Gastroesophageal sphincter (tissue), 4 donors: ENCODE data around the gene TSPAN32. TPM values are rescaled to one million over a fixed set of nuclear protein-coding genes. Genes with fewer than 3 reads are reported as not detected.

Experiments
- ATAC-seq: fragments of 150-250 bp; one replicate; pipeline ENCODE4 v1.9.1; 2016; ENCODE audit warnings: mild to moderate bottlenecking, moderate library complexity
- H3K27ac ChIP-seq, 4 donors: fragments of 200-600 bp; sonication (generic) in 3 of 4; 1 replicate in 3 of 4; 2 replicates in 1 of 4; pipeline ENCODE4 v1.5.1; 2016 to 2019
- H3K27me3 ChIP-seq: fragments of 200-600 bp; sonication (generic); one replicate; pipeline ENCODE4 v1.5.1; 2019
- H3K36me3 ChIP-seq, 2 donors: fragments of 200-600 bp; sonication (generic); one replicate each; pipeline ENCODE4 v1.5.1; 2019; ENCODE audit warnings: control low read depth in 1 of 2
- H3K4me1 ChIP-seq, 3 donors: fragments of 200-600 bp; sonication (generic); 1 replicate in 2 of 3; 2 replicates in 1 of 3; pipeline ENCODE4 v1.5.1; 2016 to 2019; ENCODE audit warnings: control low read depth in 2 of 3
- H3K4me3 ChIP-seq, 2 donors: fragments of 200-600 bp; sonication (generic); one replicate each; pipeline ENCODE4 v1.5.1; 2019; ENCODE audit warnings: mild to moderate bottlenecking in 1 of 2, moderate library complexity in 1 of 2
- H3K9me3 ChIP-seq, 3 donors: fragments of 200-600 bp; sonication (generic); one replicate each; pipeline ENCODE4 v1.5.1; 2017 to 2019; ENCODE audit warnings: control low read depth in 2 of 3
- CTCF ChIP-seq, 4 experiments: fragments of 200-600 bp in 2 of 4; fragments of 450-650 bp in 2 of 4; sonication (generic) in 1 of 4; IDR thresholded peaks; one replicate each; pipeline ENCODE4 v1.5.1; 2017 to 2019; ENCODE audit warnings: antibody characterized with exemption in 4 of 4, mild to moderate bottlenecking in 2 of 4, moderate library complexity in 2 of 4
- EP300 ChIP-seq: sonication (generic); formaldehyde crosslinking; IDR thresholded peaks from one replicate; pipeline ENCODE4 v1.6.1; 2017; ENCODE audit warnings: antibody characterized with exemption, mild to moderate bottlenecking
- POLR2A ChIP-seq, 2 donors: fragments of 450-650 bp; IDR thresholded peaks; one replicate each; pipeline ENCODE4 v1.6.1; 2017; ENCODE audit warnings: antibody characterized with exemption in 2 of 2, mild to moderate bottlenecking in 2 of 2, moderate library complexity in 1 of 2
- POLR2AphosphoS5 ChIP-seq: sonication (generic); formaldehyde crosslinking; IDR thresholded peaks from one replicate; pipeline ENCODE4 v1.6.1; 2017; ENCODE audit warnings: antibody characterized with exemption
- WGBS, 2 donors: methylation state at CpG; one replicate each; pipeline ENCODE4 v1.1.5; 2018; ENCODE audit warnings: low coverage in 1 of 2; 5-methylcytosine and 5-hydroxymethylcytosine counted together
- total RNA-seq, 4 donors: library from RNA; depleted of rRNA; stranded (reverse); fragments of >200 nt; gene quantifications; one replicate each; pipeline ENCODE4 v1.1.0, GENCODE V29; 2016

TSPAN32 gene
- total RNA-seq, 4 donors from 2014 or later = 0.62 to 3.6 (median 3.6) TPM; not detected in 1

- Histone ChIP-seq H3K4me3 (no peak overlapping the region), H3K36me3 (no peaks in the 10 kb centered on the region), H3K4me1 (no peaks in the 10 kb centered on the region), H3K9me3 (peaks cover 0 to 11% (median 0%) of the 10 kb centered on the region in 3 donors), H3K27me3 (no peaks in the 10 kb centered on the region), H3K27ac (no peak overlapping the region)
- 0 to 100% methylated on average over 1 of the region's 10 CpGs for WGBS, 2 donors
- TF ChIP-seq POLR2A (IDR thresholded peaks at IDR 0.05) (no peak), CTCF (IDR thresholded peaks at IDR 0.05) (no peak)
- no peak for ATAC-seq
These were observed 44.9 kb downstream of the TSPAN32 start for GRCh38 chr11:2346586-2347307.

- no peaks in the 10 kb centered on the region for H3K27me3 ChIP-seq
These were observed 45.6 kb downstream of the TSPAN32 start for GRCh38 chr11:2347308-2347830.

GRCh38 chr11:2348986-2349385 is 47.2 kb downstream of the TSPAN32 start:
- WGBS, 2 donors = 93 to 100% methylated on average over 1 of the region's 1 CpG
- no peak overlapping the region for H3K27ac ChIP-seq

More at GRCh38 chr11:2347308-2347830, 45.6 kb downstream of the TSPAN32 start:
- TF ChIP-seq CTCF (IDR thresholded peaks at IDR 0.05) (no peak), POLR2AphosphoS5 (no peak), POLR2A (IDR thresholded peaks at IDR 0.05) (no peak), EP300 (no peak)
- Histone ChIP-seq H3K4me3 (no peak overlapping the region), H3K4me1 (no peaks in the 10 kb centered on the region), H3K36me3 (no peaks in the 10 kb centered on the region), H3K9me3 (peaks cover 0 to 11% (median 0%) of the 10 kb centered on the region in 3 donors), H3K27ac (no peak overlapping the region)
- WGBS, 2 donors = 91 to 93% methylated on average over 4 to 6 of the region's 9 CpGs
- ATAC-seq = no peak

GRCh38 chr11:2351701-2352100 is 49.9 kb downstream of the TSPAN32 start:
- 80% methylated on average over 1 of the region's 3 CpGs; no CpG with 5 or more reads in 1 of the 2 donors for WGBS, 2 donors
- ATAC-seq = no peak
- Histone ChIP-seq H3K4me3 (no peak overlapping the region), H3K36me3 (no peaks in the 10 kb centered on the region), H3K27me3 (no peaks in the 10 kb centered on the region), H3K27ac (no peak overlapping the region), H3K9me3 (peaks cover 0 to 11% (median 0%) of the 10 kb centered on the region in 3 donors), H3K4me1 (no peaks in the 10 kb centered on the region)
- TF ChIP-seq CTCF (IDR thresholded peaks at IDR 0.05) (no peak), EP300 (no peak), POLR2AphosphoS5 (no peak), POLR2A (IDR thresholded peaks at IDR 0.05) (no peak)

More at GRCh38 chr11:2348986-2349385, 47.2 kb downstream of the TSPAN32 start:
- Histone ChIP-seq H3K4me3 (no peak overlapping the region), H3K27me3 (no peaks in the 10 kb centered on the region), H3K9me3 (peaks cover 0 to 11% (median 0%) of the 10 kb centered on the region in 3 donors), H3K4me1 (no peaks in the 10 kb centered on the region), H3K36me3 (no peaks in the 10 kb centered on the region)
- TF ChIP-seq POLR2A (IDR thresholded peaks at IDR 0.05) (no peak), POLR2AphosphoS5 (no peak), EP300 (no peak), CTCF (IDR thresholded peaks at IDR 0.05) (no peak)
- no peak for ATAC-seq

- ATAC-seq = no peak
- no peaks in the 10 kb centered on the region for H3K4me1 ChIP-seq
- no peak overlapping the region for H3K27ac ChIP-seq
- no peaks in the 10 kb centered on the region for H3K36me3 ChIP-seq
- 73 to 79% methylated on average over 4 of the region's 4 CpGs for WGBS, 2 donors
- no peak overlapping the region for H3K4me3 ChIP-seq
- H3K27me3 ChIP-seq = no peaks in the 10 kb centered on the region
- H3K9me3 ChIP-seq = peaks cover 0 to 11% (median 0%) of the 10 kb centered on the region in 3 donors
- TF ChIP-seq EP300 (no peak), POLR2AphosphoS5 (no peak), CTCF (IDR thresholded peaks at IDR 0.05) (no peak), POLR2A (IDR thresholded peaks at IDR 0.05) (no peak)
These were observed 50.6 kb downstream of the TSPAN32 start for GRCh38 chr11:2352420-2352819.
